Naive B cell (primary cell): ENCODE results near the gene WNT10A. TPM values are rescaled to one million over a fixed set of nuclear protein-coding genes. Genes with fewer than 3 reads are reported as not detected.

ENCODE experiments used
- ATAC-seq, 2 donors: fragments of 150-1000 bp; cut with Tn5 transposase; 2 replicates each; pipeline ENCODE4 v1.10.0; 2021; ENCODE audit warnings: low read depth in 2 of 2, mild to moderate bottlenecking in 2 of 2, moderate library complexity in 2 of 2
- DNase-seq: peaks from one replicate; pipeline ENCODE4 v3.0.0; 2022
- H3K27ac Mint-ChIP-seq, 6 donors: one replicate each; pipeline ENCODE4 v1.8.0; 2020 to 2022; ENCODE audit warnings: mild to moderate bottlenecking in 6 of 6, mixed read lengths in 6 of 6, moderate library complexity in 5 of 6, inconsistent platforms in 2 of 6
- H3K27me3 Mint-ChIP-seq, 3 donors: one replicate each; pipeline ENCODE4 v1.8.0; 2021 to 2022; ENCODE audit warnings: mixed read lengths in 3 of 3, mild to moderate bottlenecking in 1 of 3
- H3K36me3 Mint-ChIP-seq, 2 donors: one replicate each; pipeline ENCODE4 v1.8.0; 2020 to 2022; ENCODE audit warnings: mixed read lengths in 2 of 2, inconsistent platforms in 1 of 2, mild to moderate bottlenecking in 1 of 2
- H3K4me1 Mint-ChIP-seq, 3 donors: one replicate each; pipeline ENCODE4 v1.8.0; 2020 to 2022; ENCODE audit warnings: mixed read lengths in 3 of 3, inconsistent platforms in 1 of 3, mild to moderate bottlenecking in 1 of 3, moderate library complexity in 1 of 3
- H3K4me3 Mint-ChIP-seq, 8 donors: one replicate each; pipeline ENCODE4 v1.8.0; 2020 to 2022; ENCODE audit warnings: mild to moderate bottlenecking in 8 of 8, mixed read lengths in 8 of 8, moderate library complexity in 8 of 8, inconsistent platforms in 2 of 8
- H3K9me3 Mint-ChIP-seq, 7 donors: one replicate each; pipeline ENCODE4 v1.8.0; 2020 to 2022; ENCODE audit warnings: mixed read lengths in 7 of 7, mild to moderate bottlenecking in 5 of 7, inconsistent platforms in 2 of 7, moderate library complexity in 1 of 7
- polyA plus RNA-seq, 6 donors: library from polyadenylated mRNA; unstranded; fragments of 300-500 nt; fragmentation: Illumina TruSeq; gene quantifications; one replicate each; pipeline ENCODE4 v1.2.3, GENCODE V29; 2021; ENCODE audit warnings: low read depth in 6 of 6

The WNT10A gene
- polyA plus RNA-seq, 6 donors from 2014 or later, result 6.4 to 23.9 (median 10.7) TPM

- peaks cover 0 to 7% (median 0%) of the 10 kb centered on the region in 3 donors for H3K27me3 Mint-ChIP-seq
These were observed 13.7 kb downstream of the WNT10A start for GRCh38 chr2:218894151-218894879.

GRCh38 chr2:218894880-218895157 lies 14.2 kb downstream of the WNT10A start:
- Mint-ChIP-seq H3K4me1 (peaks cover 63 to 69% (median 66%) of the 10 kb centered on the region in 3 donors), H3K36me3 (no peaks in the 10 kb centered on the region), H3K9me3 (no peaks in the 10 kb centered on the region), H3K27ac (peak overlapping the region; percentile 97 to 100 (median 100)), H3K4me3 (peak overlapping the region; percentile 15 to 94 (median 84)), H3K27me3 (peaks cover 0 to 7% (median 0%) of the 10 kb centered on the region in 3 donors)
- ATAC-seq (no peak), DNase-seq (no peak)

More at GRCh38 chr2:218894151-218894879, 13.7 kb downstream of the WNT10A start:
- peaks cover 63 to 69% (median 66%) of the 10 kb centered on the region in 3 donors for H3K4me1 Mint-ChIP-seq
- H3K4me3 Mint-ChIP-seq, result peak overlapping the region; percentile 77 to 94 (median 88)
- no peaks in the 10 kb centered on the region for H3K9me3 Mint-ChIP-seq
- peak overlapping the region; percentile 97 to 100 (median 100) for H3K27ac Mint-ChIP-seq
- ATAC-seq (no peak), DNase-seq (no peak)
- no peaks in the 10 kb centered on the region for H3K36me3 Mint-ChIP-seq

- peaks cover under 1 to 8% (median 5%) of the 10 kb centered on the region in 3 donors for H3K27me3 Mint-ChIP-seq
- ATAC-seq (no peak), DNase-seq (no peak)
- peak overlapping the region; percentile 97 to 100 (median 100) for H3K27ac Mint-ChIP-seq
- peak overlapping the region in 7 of 8 donors; percentile 76 to 93 (median 85) for H3K4me3 Mint-ChIP-seq
- no peaks in the 10 kb centered on the region for H3K9me3 Mint-ChIP-seq
- H3K36me3 Mint-ChIP-seq, result no peaks in the 10 kb centered on the region
- peaks cover 63 to 69% (median 66%) of the 10 kb centered on the region in 3 donors for H3K4me1 Mint-ChIP-seq
These were observed 14.7 kb downstream of the WNT10A start for GRCh38 chr2:218895326-218895725.

GRCh38 chr2:218895759-218896500 lies 15.3 kb downstream of the WNT10A start:
- Mint-ChIP-seq H3K9me3 (no peaks in the 10 kb centered on the region), H3K36me3 (no peaks in the 10 kb centered on the region), H3K27ac (peak overlapping the region; percentile 97 to 100 (median 100)), H3K4me3 (peak overlapping the region; percentile 76 to 94 (median 87)), H3K27me3 (peaks cover 7 to 14% (median 11%) of the 10 kb centered on the region in 3 donors), H3K4me1 (peaks cover 61 to 68% (median 63%) of the 10 kb centered on the region in 3 donors)
- ATAC-seq (no peak), DNase-seq (no peak)

- H3K9me3 Mint-ChIP-seq, result no peaks in the 10 kb centered on the region
- no peaks in the 10 kb centered on the region for H3K36me3 Mint-ChIP-seq
- H3K27me3 Mint-ChIP-seq, result peaks cover 12 to 21% (median 19%) of the 10 kb centered on the region in 3 donors
- peaks cover 54 to 60% (median 55%) of the 10 kb centered on the region in 3 donors for H3K4me1 Mint-ChIP-seq
- peak; percentile 96 for DNase-seq
- peak overlapping the region; percentile 76 to 94 (median 87) for H3K4me3 Mint-ChIP-seq
- peak; percentile 59 to 61 for ATAC-seq
- peak overlapping the region; percentile 97 to 100 (median 100) for H3K27ac Mint-ChIP-seq
These were observed 16.1 kb downstream of the WNT10A start for GRCh38 chr2:218896501-218897393.

- ATAC-seq (no peak), DNase-seq (no peak)
- Mint-ChIP-seq H3K4me3 (peak overlapping the region; percentile 80 to 94 (median 87)), H3K27ac (peak overlapping the region; percentile 96 to 100 (median 98)), H3K36me3 (no peaks in the 10 kb centered on the region), H3K9me3 (no peaks in the 10 kb centered on the region), H3K27me3 (peaks cover 20 to 29% (median 27%) of the 10 kb centered on the region in 3 donors), H3K4me1 (peaks cover 48 to 55% (median 52%) of the 10 kb centered on the region in 3 donors)
These were observed 16.9 kb downstream of the WNT10A start for GRCh38 chr2:218897394-218898108.

- Mint-ChIP-seq H3K9me3 (no peaks in the 10 kb centered on the region), H3K4me1 (peaks cover 44 to 54% (median 46%) of the 10 kb centered on the region in 3 donors), H3K27ac (peak overlapping the region; percentile 84 to 100 (median 97)), H3K4me3 (peak overlapping the region; percentile 80 to 94 (median 85)), H3K36me3 (no peaks in the 10 kb centered on the region), H3K27me3 (peaks cover 20 to 33% (median 30%) of the 10 kb centered on the region in 3 donors)
- peak; percentile 13 to 17 for ATAC-seq
- peak; percentile 80 for DNase-seq
These were observed 17.6 kb downstream of the WNT10A start for GRCh38 chr2:218898109-218898878.

- Mint-ChIP-seq H3K4me1 (peaks cover 35 to 45% (median 37%) of the 10 kb centered on the region in 3 donors), H3K27me3 (peaks cover 24 to 36% (median 35%) of the 10 kb centered on the region in 3 donors), H3K9me3 (no peaks in the 10 kb centered on the region), H3K4me3 (peak overlapping the region in 1 of 8 donors; percentile 48), H3K36me3 (peaks cover 0 to 4% of the 10 kb centered on the region in 2 donors), H3K27ac (no peak overlapping the region)
- ATAC-seq (no peak), DNase-seq (no peak)
These were observed 18.5 kb downstream of the WNT10A start for GRCh38 chr2:218899147-218899546.

- H3K9me3 Mint-ChIP-seq, result no peaks in the 10 kb centered on the region
- H3K27me3 Mint-ChIP-seq, result peaks cover 43 to 58% (median 54%) of the 10 kb centered on the region in 3 donors
- peak overlapping the region in 1 of 8 donors; percentile 65 for H3K4me3 Mint-ChIP-seq
- no peak overlapping the region for H3K27ac Mint-ChIP-seq
- H3K4me1 Mint-ChIP-seq, result peaks cover 10 to 17% (median 12%) of the 10 kb centered on the region in 3 donors
- ATAC-seq (no peak), DNase-seq (no peak)
- peaks cover 0 to 5% of the 10 kb centered on the region in 2 donors for H3K36me3 Mint-ChIP-seq
These were observed 21.8 kb downstream of the WNT10A start for GRCh38 chr2:218902427-218902826.

GRCh38 chr2:218904176-218904575 lies 23.5 kb downstream of the WNT10A start:
- Mint-ChIP-seq H3K9me3 (no peaks in the 10 kb centered on the region), H3K36me3 (peaks cover 0 to 5% of the 10 kb centered on the region in 2 donors), H3K4me1 (peaks cover 8 to 13% (median 11%) of the 10 kb centered on the region in 3 donors), H3K27ac (no peak overlapping the region), H3K4me3 (peak overlapping the region in 1 of 8 donors; percentile 3), H3K27me3 (peaks cover 48 to 58% (median 48%) of the 10 kb centered on the region in 3 donors)
- DNase-seq (no peak), ATAC-seq (no peak)

- peak; percentile 96 to 97 for ATAC-seq
- H3K4me3 Mint-ChIP-seq, result peak overlapping the region; percentile 83 to 92 (median 89)
- H3K27me3 Mint-ChIP-seq, result peaks cover 24 to 41% (median 34%) of the 10 kb centered on the region in 3 donors
- peaks cover 0 to 3% of the 10 kb centered on the region in 2 donors for H3K36me3 Mint-ChIP-seq
- DNase-seq, result peak; percentile 83
- peak overlapping the region; percentile 54 to 98 (median 90) for H3K27ac Mint-ChIP-seq
- H3K9me3 Mint-ChIP-seq, result no peaks in the 10 kb centered on the region
- H3K4me1 Mint-ChIP-seq, result peaks cover 7 to 12% (median 9%) of the 10 kb centered on the region in 3 donors
These were observed 28.3 kb downstream of the WNT10A start for GRCh38 chr2:218908721-218909619.
